Lung microvascular endothelial cell (primary cell): ENCODE results near the gene STPG2. TPM values are rescaled to one million over a fixed set of nuclear protein-coding genes. Genes with fewer than 3 reads are reported as not detected.

Experiments used
- DNase-seq, 2 donors: peaks; one replicate each; pipeline versions ENCODE4 v3.0.0 to v3.0.0-alpha.2; 2010; ENCODE audit warnings: low read depth in 2 of 2
- total RNA-seq: library from RNA; depleted of rRNA; stranded (reverse); fragments of >200 nt; gene quantifications from 2 replicates; pipeline ENCODE4 v1.2.1, GENCODE V29; 2014

STPG2 gene
- total RNA-seq, 1 donor from 2014 or later, result under 0.01 TPM

GRCh38 chr4:98093662-98094061, 49.6 kb downstream of the STPG2 start:
- no peak for DNase-seq

- peak; percentile 25 to 41 for DNase-seq
These were observed 50.3 kb downstream of the STPG2 start for GRCh38 chr4:98092833-98093439.

- no peak for DNase-seq
These were observed 61.3 kb downstream of the STPG2 start for GRCh38 chr4:98081936-98082335.

- DNase-seq, result no peak
These were observed 74.8 kb downstream of the STPG2 start for GRCh38 chr4:98068495-98068894.

GRCh38 chr4:98055800-98056501, 87.3 kb downstream of the STPG2 start:
- DNase-seq, result no peak

GRCh38 chr4:98046665-98047064, 96.6 kb downstream of the STPG2 start:
- DNase-seq, result no peak

GRCh38 chr4:98030059-98030458, 113.2 kb downstream of the STPG2 start:
- no peak for DNase-seq

- DNase-seq, result no peak
These were observed 115.4 kb downstream of the STPG2 start for GRCh38 chr4:98027827-98028226.

- DNase-seq, result no peak
These were observed 116.9 kb downstream of the STPG2 start for GRCh38 chr4:98026362-98026761.

- DNase-seq, result no peak
These were observed 136.4 kb downstream of the STPG2 start for GRCh38 chr4:98006814-98007412.

- no peak for DNase-seq
These were observed 137.2 kb downstream of the STPG2 start for GRCh38 chr4:98006060-98006459.

- DNase-seq, result no peak
These were observed 142.3 kb downstream of the STPG2 start for GRCh38 chr4:98000940-98001339.

- no peak for DNase-seq
These were observed 145.1 kb downstream of the STPG2 start for GRCh38 chr4:97998203-97998602.

GRCh38 chr4:97994765-97995465, 148.4 kb downstream of the STPG2 start:
- no peak for DNase-seq

- DNase-seq, result no peak
These were observed 152.9 kb downstream of the STPG2 start for GRCh38 chr4:97990409-97990808.

- peak; percentile 23 to 31 for DNase-seq
These were observed 156.1 kb downstream of the STPG2 start for GRCh38 chr4:97987019-97987648.

GRCh38 chr4:97984545-97985131, 158.6 kb downstream of the STPG2 start:
- DNase-seq, result peak; percentile 2 to 4

GRCh38 chr4:97978791-97979488, 164.3 kb downstream of the STPG2 start:
- no peak for DNase-seq

GRCh38 chr4:97953171-97953941, 189.9 kb downstream of the STPG2 start:
- DNase-seq, result no peak

GRCh38 chr4:97952763-97953162, 190.5 kb downstream of the STPG2 start:
- DNase-seq, result no peak
